Breast epithelium (tissue), 4 donors: Measurements from ENCODE around the gene MYOF. TPM values are rescaled to one million over a fixed set of nuclear protein-coding genes. Genes with fewer than 3 reads are reported as not detected.

Experiments used
- DNase-seq, 2 donors: peaks; one replicate each; pipeline ENCODE4 v3.0.0-alpha.2; 2019; ENCODE audit warnings: low spot score in 2 of 2
- H3K27ac ChIP-seq, 2 donors: fragments of 200-600 bp; sonication (generic) in 1 of 2; one replicate each; pipeline ENCODE4 v1.5.1; 2016 to 2019; ENCODE audit warnings: mild to moderate bottlenecking in 1 of 2
- H3K27me3 ChIP-seq, 2 donors: fragments of 200-600 bp; sonication (generic) in 1 of 2; one replicate each; pipeline versions ENCODE4 v1.5.1 to v1.6.0; 2017 to 2019; ENCODE audit warnings: control low read depth in 1 of 2, mild to moderate bottlenecking in 1 of 2
- H3K36me3 ChIP-seq: fragments of 200-600 bp; one replicate; pipeline ENCODE4 v1.5.1; 2019
- H3K4me1 ChIP-seq, 2 donors: fragments of 200-600 bp; sonication (generic); one replicate each; pipeline ENCODE4 v1.5.1; 2016 to 2019; ENCODE audit warnings: control low read depth in 1 of 2
- H3K4me3 ChIP-seq, 3 donors: fragments of 200-600 bp; sonication (generic); 1 replicate in 2 of 3; 2 replicates in 1 of 3; pipeline ENCODE4 v1.5.1; 2016 to 2019; ENCODE audit warnings: mild to moderate bottlenecking in 3 of 3, moderate library complexity in 2 of 3
- H3K9me3 ChIP-seq, 2 donors: fragments of 200-600 bp; sonication (generic) in 1 of 2; one replicate each; pipeline ENCODE4 v1.5.1; 2016 to 2019; ENCODE audit warnings: control low read depth in 1 of 2
- POLR2A ChIP-seq: fragments of 450-650 bp; IDR thresholded peaks from one replicate; pipeline ENCODE4 v1.6.1; 2016; ENCODE audit warnings: antibody characterized with exemption, mild to moderate bottlenecking, moderate library complexity
- POLR2AphosphoS5 ChIP-seq, 3 donors: sonication (generic); formaldehyde crosslinking; IDR thresholded peaks; one replicate each; pipeline ENCODE4 v1.6.1; 2017; ENCODE audit warnings: antibody characterized with exemption in 3 of 3
- intact Hi-C: fragments of 100-400 bp; cut with DNase I; formaldehyde crosslinking; loops from one replicate; pipeline ENCODE4 v1.15.1; 2023; ENCODE audit warnings: low total_unique reads
- total RNA-seq, 3 donors: library from RNA; depleted of rRNA; stranded (reverse); fragments of >200 nt; gene quantifications; one replicate each; pipeline ENCODE4 v1.1.0, GENCODE V29; 2016
- TF ChIP-seq, protein P1 (sequence below), 3 donors: fragments of 450-650 bp; IDR thresholded peaks; one replicate each; pipeline ENCODE4 v1.5.1; 2016 to 2017; ENCODE audit warnings: antibody characterized with exemption in 3 of 3, mild to moderate bottlenecking in 3 of 3, moderate library complexity in 3 of 3

The MYOF gene
- total RNA-seq, 3 donors from 2014 or later = 118 to 131 (median 130) TPM

DNA sequence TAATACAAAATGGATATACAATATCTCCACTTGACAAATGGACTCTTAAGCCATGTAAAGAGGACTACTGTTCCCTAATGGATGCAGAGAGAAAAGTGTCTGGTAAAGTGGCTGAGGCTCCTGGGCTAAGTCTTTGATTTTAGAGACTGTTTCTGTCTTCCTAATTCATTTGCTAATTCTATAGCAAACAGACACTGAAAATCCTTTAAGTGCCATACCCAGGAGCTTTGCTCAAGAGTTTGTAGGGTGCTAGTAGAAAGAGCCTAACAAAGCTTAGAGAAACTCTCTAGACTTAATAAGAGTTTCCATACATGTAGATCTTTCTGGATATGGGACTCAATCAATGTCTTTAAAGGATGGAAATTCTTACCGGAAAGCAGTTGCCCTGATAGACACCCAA is 31.0 kb upstream of the MYOF start:
- no peaks in the 10 kb centered on the region for H3K27me3 ChIP-seq
- DNase-seq = no peak
- no peaks in the 10 kb centered on the region for H3K36me3 ChIP-seq
- no peak for TF ChIP-seq POLR2A
- TF ChIP-seq, protein P1, sequence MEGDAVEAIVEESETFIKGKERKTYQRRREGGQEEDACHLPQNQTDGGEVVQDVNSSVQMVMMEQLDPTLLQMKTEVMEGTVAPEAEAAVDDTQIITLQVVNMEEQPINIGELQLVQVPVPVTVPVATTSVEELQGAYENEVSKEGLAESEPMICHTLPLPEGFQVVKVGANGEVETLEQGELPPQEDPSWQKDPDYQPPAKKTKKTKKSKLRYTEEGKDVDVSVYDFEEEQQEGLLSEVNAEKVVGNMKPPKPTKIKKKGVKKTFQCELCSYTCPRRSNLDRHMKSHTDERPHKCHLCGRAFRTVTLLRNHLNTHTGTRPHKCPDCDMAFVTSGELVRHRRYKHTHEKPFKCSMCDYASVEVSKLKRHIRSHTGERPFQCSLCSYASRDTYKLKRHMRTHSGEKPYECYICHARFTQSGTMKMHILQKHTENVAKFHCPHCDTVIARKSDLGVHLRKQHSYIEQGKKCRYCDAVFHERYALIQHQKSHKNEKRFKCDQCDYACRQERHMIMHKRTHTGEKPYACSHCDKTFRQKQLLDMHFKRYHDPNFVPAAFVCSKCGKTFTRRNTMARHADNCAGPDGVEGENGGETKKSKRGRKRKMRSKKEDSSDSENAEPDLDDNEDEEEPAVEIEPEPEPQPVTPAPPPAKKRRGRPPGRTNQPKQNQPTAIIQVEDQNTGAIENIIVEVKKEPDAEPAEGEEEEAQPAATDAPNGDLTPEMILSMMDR (IDR thresholded peaks at IDR 0.05) = no peak
- TF ChIP-seq POLR2AphosphoS5 (IDR thresholded peaks at IDR 0.05) = no peak
- intact Hi-C loops = no loop called here
- no peak overlapping the region for H3K4me3 ChIP-seq
- H3K9me3 ChIP-seq = no peaks in the 10 kb centered on the region
- H3K27ac ChIP-seq = no peak overlapping the region
- H3K4me1 ChIP-seq = no peaks in the 10 kb centered on the region

DNA sequence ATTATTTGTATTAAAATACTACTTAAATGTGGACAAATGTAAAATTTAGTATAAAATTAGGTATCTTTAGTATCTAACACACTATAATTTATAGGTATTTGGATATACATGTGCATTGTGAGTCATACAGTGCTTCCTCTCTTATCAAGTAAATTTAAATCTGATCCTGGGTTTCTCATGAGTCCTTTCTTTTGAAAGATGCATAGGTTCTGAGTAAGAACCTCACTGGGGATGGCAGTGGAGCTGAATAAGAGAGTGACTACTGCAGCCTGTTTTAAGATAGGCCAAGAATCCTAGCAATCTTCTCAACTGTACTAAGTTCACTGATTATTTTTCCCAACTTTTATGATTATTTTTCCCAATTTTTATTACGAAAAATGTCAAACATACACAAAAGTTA is 30.4 kb upstream of the MYOF start:
- TF ChIP-seq POLR2A (no peak), POLR2AphosphoS5 (IDR thresholded peaks at IDR 0.05) (no peak)
- TF ChIP-seq, protein P1 (IDR thresholded peaks at IDR 0.05) = no peak
- no peak overlapping the region for H3K27ac ChIP-seq

DNA sequence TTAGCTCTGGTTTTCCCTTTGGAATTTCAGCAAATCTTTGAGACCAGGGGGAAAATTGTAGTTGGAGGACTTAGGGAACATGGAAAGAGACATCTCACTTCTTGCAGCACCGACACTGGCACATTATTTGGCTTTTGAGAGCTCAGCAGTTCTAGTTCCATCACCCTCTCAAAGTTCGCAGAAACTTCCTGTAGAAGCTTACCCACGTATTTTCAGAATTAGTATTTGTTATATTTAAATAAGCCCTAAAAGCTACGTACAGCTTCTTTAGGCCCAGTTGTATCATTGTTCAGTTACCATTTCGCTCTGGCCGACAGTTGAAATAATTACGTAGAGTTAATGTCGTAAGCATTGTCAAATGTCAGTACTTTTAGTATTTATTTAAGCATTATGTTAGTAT is 27.7 kb upstream of the MYOF start:
- H3K4me1 ChIP-seq = no peaks in the 10 kb centered on the region
- H3K27me3 ChIP-seq = no peaks in the 10 kb centered on the region
- intact Hi-C loops = no loop called here
- no peaks in the 10 kb centered on the region for H3K9me3 ChIP-seq
- H3K36me3 ChIP-seq = no peaks in the 10 kb centered on the region
- H3K4me3 ChIP-seq = no peak overlapping the region
- TF ChIP-seq POLR2A (no peak), POLR2AphosphoS5 (IDR thresholded peaks at IDR 0.05) (no peak)
- TF ChIP-seq, protein P1 (IDR thresholded peaks at IDR 0.05) = no peak
- no peak for DNase-seq
- H3K27ac ChIP-seq = no peak overlapping the region

More for the DNA sequence above, 30.4 kb upstream of the MYOF start:
- H3K9me3 ChIP-seq = no peaks in the 10 kb centered on the region
- no peak overlapping the region for H3K4me3 ChIP-seq
- no peak for DNase-seq
- H3K27me3 ChIP-seq = no peaks in the 10 kb centered on the region
- intact Hi-C loops = no loop called here
- no peaks in the 10 kb centered on the region for H3K36me3 ChIP-seq
- no peaks in the 10 kb centered on the region for H3K4me1 ChIP-seq

DNA sequence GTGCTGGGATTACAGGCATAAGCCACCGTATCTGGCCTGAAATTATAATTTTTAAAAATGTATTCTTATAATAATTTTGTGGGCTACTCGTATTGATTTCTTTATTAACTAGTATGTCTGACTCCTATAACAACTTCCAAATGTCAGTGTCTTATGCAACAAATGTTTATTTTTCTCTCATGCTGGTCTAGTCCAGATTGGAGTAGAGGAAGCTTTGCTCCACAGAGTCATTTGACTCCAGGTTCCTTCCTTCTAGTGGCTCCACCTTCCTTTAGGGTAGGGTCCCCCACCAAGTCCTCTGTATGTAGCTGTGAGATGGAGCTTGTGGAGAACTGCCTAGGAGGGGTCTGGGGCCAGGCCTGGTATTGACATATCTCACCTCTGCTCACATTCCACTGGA is 22.9 kb upstream of the MYOF start:
- DNase-seq = no peak
- H3K9me3 ChIP-seq = no peaks in the 10 kb centered on the region
- no peaks in the 10 kb centered on the region for H3K4me1 ChIP-seq
- no peak for TF ChIP-seq POLR2AphosphoS5 (IDR thresholded peaks at IDR 0.05)
- TF ChIP-seq POLR2A = no peak
- TF ChIP-seq, protein P1 (IDR thresholded peaks at IDR 0.05) = no peak
- no peak overlapping the region for H3K4me3 ChIP-seq
- intact Hi-C loops = no loop called here
- H3K36me3 ChIP-seq = no peaks in the 10 kb centered on the region
- H3K27ac ChIP-seq = no peak overlapping the region
- H3K27me3 ChIP-seq = no peaks in the 10 kb centered on the region

DNA sequence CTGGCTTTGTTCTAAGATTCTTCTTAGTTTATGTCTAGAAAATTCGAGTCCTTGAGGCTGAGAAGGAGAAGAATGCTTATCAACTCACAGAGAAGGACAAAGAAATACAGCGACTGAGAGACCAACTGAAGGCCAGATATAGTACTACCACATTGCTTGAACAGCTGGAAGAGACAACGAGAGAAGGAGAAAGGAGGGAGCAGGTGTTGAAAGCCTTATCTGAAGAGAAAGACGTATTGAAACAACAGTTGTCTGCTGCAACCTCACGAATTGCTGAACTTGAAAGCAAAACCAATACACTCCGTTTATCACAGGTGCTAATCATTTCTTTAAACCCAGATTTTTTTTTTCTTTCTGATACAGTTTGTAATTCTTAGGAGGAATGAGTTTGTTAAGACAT is 20.9 kb upstream of the MYOF start:
- intact Hi-C loops = no loop called here
- H3K4me1 ChIP-seq = no peaks in the 10 kb centered on the region
- H3K27ac ChIP-seq = no peak overlapping the region
- no peaks in the 10 kb centered on the region for H3K36me3 ChIP-seq
- H3K4me3 ChIP-seq = no peak overlapping the region
- DNase-seq = no peak
- no peaks in the 10 kb centered on the region for H3K27me3 ChIP-seq
- no peaks in the 10 kb centered on the region for H3K9me3 ChIP-seq
- TF ChIP-seq, protein P1 (IDR thresholded peaks at IDR 0.05) = no peak
- TF ChIP-seq POLR2AphosphoS5 (IDR thresholded peaks at IDR 0.05) (no peak), POLR2A (no peak)
